ENCODE data around the gene DOCK4.

- TF ChIP-seq, protein P1, sequence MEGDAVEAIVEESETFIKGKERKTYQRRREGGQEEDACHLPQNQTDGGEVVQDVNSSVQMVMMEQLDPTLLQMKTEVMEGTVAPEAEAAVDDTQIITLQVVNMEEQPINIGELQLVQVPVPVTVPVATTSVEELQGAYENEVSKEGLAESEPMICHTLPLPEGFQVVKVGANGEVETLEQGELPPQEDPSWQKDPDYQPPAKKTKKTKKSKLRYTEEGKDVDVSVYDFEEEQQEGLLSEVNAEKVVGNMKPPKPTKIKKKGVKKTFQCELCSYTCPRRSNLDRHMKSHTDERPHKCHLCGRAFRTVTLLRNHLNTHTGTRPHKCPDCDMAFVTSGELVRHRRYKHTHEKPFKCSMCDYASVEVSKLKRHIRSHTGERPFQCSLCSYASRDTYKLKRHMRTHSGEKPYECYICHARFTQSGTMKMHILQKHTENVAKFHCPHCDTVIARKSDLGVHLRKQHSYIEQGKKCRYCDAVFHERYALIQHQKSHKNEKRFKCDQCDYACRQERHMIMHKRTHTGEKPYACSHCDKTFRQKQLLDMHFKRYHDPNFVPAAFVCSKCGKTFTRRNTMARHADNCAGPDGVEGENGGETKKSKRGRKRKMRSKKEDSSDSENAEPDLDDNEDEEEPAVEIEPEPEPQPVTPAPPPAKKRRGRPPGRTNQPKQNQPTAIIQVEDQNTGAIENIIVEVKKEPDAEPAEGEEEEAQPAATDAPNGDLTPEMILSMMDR (IDR thresholded peaks at IDR 0.05) = no peak
- TF ChIP-seq POLR2A (IDR thresholded peaks at IDR 0.05) (no peak), POLR2AphosphoS5 (IDR thresholded peaks at IDR 0.05) (no peak)
Measured at GRCh38 chr7:111787099-111787498, 419.1 kb downstream of the DOCK4 start.
